Fibroblast of skin of left quadriceps (primary cell): ENCODE measurements around the gene DGKI.
A peak's percentile ranks its signal among the peaks of the same experiment; 100 is the strongest.

Experiments used
- DNase-seq, 2 experiments: peaks; one replicate each; pipeline ENCODE4 v3.0.0-alpha.2; 2013; ENCODE audit warnings: low read depth in 2 of 2

The DGKI gene

DNA sequence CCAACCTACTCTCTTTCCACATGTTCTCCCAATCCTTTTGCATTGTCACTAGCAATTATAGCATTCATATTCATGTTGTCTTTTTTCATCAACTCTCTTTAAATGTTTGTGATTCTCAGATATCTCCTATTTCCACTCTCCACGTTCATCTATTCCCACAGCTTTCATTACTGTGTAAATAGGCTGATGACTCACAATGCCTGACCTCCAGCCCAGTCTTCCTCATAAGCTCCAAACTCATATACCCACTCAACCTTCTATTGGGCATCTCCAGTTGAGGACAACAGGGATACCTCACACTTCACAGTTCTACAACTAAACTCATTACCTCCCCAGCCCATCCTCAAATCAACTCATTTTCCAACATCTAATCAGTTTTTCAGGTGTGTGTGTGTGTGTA lies 194.1 kb downstream of the DGKI start:
- no peak for DNase-seq

DNA sequence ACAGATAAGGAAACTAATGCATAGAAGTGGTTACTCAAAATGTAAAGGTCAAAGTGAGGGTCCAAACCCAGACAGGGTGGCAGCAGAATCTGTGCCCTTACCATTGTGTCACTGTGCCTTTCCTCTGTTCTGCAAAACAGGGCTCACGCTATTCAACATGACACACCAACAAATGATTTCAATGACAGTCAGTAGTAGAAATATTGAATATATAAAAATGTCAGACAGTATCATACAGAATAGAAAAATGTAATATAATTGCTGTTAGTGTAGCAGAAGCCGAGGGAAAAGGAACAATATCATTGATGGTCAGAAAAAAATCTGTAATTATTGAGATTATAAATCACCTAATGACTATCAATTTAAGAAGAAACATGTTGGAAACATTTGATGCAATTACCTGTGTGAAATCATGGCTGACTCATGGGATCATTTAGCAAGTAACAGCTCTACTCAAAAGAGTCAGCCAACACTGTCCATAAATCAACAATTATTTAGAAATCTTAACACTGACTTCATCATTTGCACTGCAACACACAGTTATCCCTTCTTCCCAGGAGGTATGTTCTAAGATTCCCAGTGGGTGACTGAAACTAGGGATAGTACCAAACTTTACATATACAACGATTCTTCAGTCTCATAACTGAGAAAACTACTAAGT lies 198.7 kb downstream of the DGKI start:
- DNase-seq, result no peak

DNA sequence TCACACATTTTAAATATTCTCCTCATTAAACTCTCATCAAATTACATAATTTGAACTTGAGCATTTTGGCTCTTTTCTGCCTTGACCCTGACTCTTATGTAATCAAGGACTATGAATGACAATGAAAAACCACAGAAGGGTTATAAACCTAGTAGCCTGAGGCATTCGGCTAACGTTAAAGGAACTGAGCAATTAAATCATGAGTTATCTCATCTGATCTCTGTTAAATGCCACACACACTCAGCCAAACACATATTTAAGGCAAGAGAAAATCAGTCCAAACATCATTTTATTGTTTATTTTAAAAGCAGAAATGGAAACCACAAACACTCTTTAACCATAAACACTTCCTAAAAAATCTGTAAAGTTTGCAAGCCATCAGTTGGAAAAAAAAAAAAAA lies 204.3 kb downstream of the DGKI start:
- DNase-seq, result peak; percentile 60 to 66

DNA sequence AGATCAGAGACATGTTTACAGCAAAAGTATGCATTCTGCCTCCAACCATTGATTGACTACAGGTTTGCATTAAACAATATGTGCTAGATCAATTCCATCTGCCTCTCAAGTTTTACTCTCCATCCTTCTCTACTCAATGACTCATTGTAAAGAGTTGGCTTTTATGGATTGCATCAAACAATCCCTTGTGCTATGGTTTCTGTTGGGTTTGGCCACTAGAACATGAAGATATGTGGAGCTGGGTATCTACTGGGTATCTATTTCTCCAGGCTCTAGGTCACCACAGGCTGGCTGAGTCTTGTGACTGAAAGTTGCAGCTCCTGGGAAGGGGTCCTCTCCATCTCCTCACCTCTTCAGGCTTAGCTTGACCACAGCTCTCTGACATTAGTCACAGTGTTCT lies 204.7 kb downstream of the DGKI start:
- DNase-seq, result peak in 1 of 2 experiments; percentile 18

DNA sequence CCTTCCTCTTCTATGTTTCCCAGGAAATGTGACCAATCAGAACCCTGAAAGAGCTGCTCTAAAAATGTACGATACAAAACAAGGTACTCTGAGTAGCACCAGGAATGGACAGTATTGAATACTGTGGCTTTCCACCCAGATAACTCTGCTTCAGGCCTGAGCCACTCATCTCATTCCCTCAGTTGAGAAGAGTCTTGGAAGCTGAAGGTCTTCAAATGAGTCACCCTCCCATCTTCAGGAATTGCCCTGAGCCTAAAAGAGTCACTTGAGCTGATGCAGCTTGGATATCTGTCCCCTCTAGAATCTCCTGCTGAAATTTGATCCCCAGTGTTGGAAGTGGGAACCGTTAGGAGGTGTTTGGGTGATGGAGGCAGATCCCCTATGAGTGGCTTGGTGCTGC lies 210.4 kb downstream of the DGKI start:
- DNase-seq, result no peak

DNA sequence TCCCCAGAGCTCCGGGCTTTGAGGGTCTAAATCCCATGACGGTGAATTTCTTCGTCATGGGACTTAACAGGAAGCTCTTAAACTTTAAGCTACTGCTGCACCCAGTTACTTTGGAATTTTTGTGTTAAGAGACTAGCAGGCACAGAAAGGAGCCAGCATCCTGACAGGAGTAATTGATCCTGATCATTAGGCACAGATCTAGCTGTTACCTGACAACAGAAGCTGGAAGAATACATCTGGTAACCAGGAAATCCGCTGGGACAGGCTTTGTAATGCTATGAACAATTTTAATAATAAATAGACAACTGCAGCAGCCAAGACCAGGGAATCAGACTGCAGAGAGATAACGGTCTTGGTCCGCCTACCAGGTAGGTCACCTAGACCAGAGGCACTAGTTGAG lies 210.9 kb downstream of the DGKI start:
- no peak for DNase-seq

DNA sequence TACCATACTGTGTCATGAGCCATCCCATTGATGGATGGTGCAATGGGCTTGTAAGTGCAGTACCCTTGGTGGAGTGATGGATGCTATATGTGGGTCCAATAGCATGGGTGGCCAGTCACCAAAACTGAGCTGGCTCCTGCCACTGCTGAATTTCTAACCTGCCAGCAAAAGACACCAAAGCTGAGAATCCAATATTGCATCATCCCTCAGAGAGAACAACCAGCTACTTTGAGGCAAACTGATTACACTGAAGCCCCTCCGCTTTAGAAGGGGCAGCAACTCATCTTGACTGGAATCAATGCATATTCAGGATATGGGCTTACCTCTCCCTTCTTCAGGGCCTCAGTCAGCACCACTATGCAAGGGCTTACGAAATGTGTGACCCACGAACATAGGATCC lies 211.6 kb downstream of the DGKI start:
- DNase-seq, result no peak

DNA sequence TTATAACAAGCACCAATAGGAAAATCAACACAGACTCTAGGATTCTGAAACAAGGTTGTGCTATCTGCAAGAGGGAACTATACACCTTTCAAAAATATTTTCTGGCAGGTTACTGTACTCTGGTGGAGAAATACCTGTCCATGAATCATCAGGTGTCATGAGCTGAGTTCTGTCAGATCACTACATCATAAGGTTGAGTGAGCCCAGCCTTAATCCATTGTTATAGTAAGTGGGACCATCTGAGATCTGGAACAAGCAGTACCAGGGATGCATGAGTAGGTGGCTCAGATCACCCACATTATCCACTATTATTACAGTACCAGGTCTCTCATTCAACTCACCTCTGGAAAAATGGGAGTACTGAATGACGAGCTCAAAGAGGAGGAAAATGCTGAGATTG lies 212.4 kb downstream of the DGKI start:
- no peak for DNase-seq

DNA sequence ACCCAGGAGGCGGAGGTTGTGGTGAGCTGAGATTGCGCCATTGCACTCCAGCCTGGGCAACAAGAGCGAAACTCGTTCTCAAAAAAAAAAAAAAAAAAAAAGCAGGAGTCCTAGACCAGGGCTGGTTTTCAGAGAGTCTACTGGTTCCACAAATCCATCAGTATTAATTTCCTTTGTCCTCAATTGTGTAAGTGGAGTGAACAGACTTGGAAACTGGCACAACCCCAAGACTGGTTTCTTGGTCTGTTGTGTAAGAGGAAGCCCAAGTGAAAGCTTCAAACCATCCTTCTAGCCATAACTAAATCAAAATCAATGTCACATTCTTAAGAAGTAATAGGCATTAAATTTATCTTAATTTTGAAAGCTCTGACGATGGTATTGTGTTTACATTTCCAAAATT lies 213.6 kb downstream of the DGKI start:
- no peak for DNase-seq

DNA sequence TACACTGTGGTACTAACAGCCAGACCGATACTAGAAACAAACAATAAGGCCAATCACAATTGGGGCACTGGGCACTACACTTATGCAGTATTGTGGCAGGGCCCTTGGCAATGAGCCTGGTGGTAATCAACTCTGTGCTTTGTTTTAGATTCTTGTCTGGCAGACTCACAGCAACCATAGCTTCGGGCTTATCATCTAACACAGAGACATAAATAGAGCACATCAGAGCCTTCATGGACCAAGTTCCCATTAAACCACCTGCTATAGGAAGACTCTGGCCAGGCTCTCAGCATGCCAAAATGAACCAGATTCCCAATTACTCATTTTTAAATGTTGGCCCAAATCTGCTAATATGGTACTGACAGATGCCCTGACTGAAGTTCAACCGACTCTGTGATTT lies 218.6 kb downstream of the DGKI start:
- DNase-seq, result no peak

DNA sequence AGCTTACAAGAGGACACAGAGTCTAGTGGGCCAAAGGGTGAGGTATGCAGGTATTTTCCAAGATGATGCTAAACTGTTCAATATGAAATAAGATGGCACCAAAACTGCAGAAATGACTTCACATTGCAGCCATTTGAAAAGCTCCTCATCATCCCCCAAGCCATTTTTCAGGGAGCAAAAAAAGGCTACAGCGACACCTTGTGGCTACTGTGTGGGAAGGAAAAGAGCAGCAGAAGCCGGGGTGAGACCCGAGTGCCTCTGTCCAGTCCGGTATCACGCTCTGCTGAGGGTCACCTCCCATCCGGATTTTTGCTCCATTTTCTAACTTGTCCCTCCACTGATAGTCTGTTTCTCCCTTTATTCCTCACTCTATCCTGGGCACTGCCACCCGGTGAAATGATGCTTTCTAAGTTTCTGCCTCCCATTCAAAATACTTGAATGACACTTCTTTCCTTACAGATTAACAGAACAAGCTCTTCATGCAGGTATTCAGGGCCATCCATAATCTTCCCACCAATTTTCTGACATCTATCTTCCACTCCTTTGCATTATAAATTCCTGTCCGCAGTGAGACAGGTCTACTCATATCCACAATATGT lies 220.2 kb downstream of the DGKI start:
- peak; percentile 14 to 20 for DNase-seq

DNA sequence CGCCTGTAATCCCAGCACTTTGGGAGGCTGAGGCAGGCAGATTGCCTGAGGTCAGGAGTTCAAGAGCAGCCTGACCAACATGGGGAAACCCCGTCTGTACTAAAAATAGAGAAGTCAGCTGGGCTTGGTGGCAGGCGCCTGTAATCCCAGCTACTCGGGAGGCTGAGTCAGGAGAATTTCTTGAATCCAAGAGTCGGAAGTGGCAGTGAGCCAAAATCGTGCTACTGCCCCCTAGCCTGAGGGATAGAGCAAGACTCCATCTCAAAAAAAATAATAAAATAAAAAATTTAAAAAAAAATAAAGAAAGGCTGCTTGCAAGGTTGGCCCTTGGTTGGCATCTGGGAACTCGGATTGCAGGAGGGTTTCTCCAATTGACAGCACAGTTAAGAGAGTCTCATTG lies 221.6 kb downstream of the DGKI start:
- no peak for DNase-seq

DNA sequence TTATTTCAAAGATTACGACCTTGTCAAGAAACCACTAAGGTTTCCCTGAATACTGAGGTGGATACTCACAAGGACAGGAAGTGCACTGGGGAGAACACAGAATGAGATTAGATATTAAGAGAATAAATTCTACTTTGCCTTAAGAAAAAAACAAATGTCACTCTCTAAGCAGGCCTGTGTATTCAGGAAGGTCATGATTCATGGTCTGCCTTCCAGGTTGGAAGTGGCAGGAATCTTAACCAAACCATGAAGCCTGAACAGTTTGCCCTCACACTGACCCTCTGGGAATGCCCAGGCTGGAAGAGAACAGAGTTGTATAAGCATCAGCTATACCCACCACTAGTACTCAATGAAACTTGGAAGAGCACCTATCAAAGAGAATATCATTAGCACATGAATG lies 227.6 kb downstream of the DGKI start:
- no peak for DNase-seq

DNA sequence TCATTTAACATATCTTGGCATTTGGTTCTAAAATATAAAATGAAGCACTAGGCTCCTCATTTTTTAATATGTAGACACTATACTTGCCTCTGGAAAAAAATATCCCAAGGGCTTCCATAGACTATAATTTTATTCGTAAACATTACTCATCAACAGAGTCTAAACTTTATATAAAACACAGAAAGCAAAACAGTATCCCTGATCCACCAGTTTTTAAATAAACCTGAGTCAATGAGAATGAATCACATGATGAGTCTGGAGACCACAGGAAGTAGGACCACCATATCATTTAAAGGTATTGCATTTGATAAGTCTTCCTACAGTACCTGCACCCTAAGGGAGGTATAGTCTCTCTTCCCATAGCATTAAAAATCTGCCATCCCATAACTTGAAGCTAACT lies 228.0 kb downstream of the DGKI start:
- no peak for DNase-seq

DNA sequence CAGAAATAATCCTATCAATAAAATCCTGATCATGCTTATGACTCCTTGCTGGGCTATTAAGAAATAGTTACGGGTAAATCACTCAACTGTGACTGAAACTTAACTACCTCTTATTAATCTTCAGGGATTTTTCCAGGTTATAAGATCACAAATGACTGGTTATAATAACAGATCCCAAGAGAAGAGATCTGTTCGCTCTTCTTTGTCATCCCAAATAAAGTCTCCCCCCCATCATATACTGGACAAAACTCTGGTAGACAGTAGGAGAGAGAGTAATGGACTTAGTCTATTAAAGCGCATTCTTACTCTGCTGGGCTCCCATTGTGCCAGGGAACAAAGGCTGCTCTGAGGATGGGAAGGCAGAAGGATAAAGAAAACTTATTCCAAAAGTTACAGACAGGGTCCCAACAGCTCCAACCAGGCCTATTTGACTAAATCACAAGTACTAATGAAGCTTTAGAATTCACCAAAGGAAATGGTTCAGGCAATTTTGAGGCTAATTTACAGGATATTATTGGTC lies 233.7 kb downstream of the DGKI start:
- DNase-seq, result no peak

DNA sequence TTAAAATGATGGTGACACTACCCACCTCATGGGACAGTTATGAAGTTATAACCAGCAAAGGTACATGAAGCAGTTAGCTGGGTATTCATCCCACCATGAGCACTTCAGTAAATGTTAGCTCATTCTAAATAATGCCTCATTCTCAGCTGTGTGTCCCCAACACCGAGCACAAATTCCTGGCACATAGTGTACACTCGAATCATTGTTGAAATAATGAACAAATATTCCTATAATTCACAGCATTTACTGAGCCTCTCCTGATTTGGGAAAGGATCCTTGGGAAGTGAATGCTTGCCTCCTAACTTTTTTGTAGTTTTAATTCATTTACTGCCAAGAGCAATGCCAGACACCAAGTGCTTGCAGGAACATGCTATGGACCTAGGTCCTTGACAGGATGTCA lies 235.2 kb downstream of the DGKI start:
- no peak for DNase-seq

DNA sequence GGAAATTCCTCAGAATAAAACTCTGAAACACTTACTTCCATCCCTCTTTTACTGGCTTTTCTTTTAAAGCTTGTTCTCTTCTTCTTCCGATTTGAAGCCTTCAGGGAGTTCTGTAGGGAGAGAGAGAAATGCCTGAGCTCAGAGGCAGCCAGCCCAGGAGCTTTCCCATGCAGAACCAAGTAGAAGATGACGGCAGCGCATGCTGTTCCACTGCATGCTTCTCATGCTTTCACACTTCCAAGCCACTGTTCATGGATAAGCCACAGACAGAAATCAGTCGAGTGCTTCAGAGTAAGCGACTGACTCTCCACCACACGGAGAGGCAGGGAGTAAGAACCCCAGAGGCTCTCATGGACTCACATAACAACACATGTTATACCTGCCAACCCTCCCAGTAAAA lies 237.3 kb downstream of the DGKI start:
- DNase-seq, result no peak

DNA sequence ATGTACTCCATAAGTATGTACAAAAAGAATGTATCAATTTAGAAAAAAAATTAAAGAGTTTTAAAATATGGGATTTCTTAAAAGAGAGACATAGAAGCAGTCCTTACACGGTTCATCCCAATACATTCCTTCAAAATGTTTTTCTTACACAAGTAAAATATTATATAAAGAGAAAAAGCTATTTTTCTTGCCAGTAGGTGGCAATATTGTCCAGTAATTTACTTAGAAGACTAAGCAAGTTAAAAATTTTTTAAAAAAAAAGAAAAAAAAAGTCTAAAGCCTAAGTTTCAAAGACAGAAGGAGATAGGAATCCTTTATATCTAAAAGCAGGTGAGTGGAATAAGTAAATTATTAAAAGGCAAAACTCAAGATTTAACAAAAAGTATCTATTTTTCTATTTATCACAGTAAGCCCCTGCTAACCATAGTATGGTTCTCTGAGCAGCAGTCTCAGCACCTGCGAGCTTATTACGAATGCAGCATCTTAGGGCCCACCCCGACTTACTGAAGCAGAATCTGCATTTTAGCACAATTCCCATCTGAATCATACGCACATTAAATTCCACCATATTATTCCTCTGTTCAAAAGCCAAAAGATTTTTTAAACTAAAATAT lies 240.6 kb downstream of the DGKI start:
- peak; percentile 46 for DNase-seq

DNA sequence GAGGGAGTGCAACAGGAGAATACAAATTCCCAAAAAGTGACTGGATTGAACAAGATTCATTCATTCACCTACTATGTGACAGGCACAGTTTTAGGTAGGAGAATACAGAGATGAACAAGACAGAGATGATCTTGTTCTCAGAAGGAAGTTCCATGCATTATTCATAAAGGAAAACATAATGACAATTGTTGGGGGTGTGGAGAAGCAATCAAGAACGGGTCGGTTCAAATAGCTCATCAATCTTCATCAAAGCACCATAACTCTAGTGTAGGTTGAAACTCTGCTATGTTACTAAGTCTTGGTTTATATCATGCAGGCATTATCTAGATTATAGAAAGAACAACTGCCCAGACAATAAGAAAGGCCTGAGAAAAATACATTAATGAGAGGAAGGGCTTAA lies 243.7 kb downstream of the DGKI start:
- no peak for DNase-seq

DNA sequence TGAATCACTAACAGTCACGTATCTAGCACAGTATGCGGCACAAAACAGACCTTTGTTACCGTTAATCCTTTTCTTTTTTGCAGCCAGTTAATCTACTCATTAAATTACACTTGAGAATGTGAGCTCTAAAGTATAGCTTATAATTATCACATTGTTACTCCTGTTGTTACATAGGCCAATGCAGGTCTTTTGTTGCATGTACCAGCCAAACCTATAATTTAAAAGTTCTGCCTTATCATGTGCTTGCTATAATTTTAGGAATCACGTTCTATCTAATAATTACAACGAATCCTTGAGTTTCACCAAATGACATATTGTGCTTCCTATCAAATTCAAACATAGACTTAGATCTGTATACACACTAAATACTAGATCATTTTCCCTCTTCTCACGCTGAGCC lies 245.1 kb downstream of the DGKI start:
- DNase-seq, result no peak

DNA sequence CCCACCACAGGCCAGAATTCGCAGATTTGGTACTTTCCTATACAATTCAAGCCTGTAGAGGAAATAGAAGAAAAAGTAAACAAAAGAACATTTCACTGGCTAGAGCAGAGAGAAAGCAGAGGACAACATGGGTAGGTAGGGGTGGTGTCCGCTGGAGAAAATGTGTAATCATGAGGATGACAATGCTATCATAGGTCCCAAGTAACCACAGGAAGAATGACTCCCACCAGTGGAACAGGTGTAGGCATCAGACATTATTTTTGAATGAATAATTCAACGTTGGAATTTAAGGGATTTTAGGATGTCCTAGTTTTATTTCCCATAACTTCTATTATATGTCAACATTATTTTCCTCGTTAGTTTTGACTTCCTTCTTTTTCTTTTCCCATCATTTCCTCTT lies 248.9 kb downstream of the DGKI start:
- no peak for DNase-seq

DNA sequence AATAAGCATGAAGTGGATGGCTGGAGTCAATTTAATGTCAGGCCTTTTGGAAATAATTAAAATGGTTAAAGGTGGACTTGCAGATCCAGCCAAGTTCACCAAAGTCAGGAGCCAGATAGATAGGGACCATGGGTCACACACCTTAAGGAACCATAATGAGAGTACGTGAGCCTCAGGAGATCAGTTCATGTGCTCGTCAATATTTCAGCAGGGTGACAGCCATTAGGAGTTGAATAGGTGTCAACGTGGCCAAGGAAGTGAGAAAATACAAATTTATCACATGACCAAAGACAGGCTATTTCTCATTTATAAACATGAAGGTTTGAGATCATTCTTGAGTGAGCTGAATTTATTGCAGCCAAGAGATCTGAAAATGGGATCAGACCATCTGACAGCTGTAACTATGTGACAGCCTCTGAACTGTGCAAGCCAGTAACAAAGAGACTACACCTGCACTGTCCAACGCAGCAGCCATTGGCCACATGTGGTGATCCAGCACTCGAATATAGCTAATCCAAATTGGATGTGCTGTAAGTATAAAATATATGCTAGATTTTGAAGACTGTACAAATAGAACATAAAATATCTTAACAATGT lies 253.6 kb downstream of the DGKI start:
- no peak for DNase-seq
